ENCODE data around the gene PRSS38.

DNA sequence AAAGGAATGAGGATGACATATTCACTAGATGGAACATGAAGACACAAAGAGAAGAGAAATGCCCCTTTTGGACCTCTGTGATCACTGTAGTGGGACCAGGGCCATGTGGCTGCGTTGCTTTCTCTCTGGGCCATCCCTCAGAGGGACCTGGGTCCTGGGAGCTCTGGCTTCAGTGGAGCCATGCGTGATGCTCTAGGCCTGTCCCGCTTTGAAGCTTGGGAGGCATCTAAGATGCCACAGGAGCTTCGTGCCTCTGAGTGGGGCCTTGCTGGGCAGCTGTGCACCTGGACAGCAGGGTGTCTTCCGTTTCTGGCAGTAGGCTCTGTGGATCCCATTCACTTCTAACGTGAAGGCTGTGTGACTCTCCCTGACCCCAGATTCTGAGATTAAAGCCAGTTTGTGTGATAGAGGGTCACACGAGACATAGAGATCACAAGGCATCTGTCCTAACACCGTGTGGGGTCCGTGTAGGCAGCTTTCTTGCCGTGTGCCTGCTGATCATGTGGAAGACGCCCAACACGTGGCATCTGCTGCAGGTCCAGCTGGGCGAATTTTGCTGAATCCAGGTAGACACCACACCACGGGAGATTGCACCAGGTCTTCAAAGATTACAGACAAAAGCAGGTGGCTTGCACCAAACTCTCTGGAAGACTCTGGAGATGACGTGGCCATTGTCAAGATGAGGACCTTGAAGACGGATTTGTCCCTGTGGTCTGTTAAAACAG, 17.2 kb upstream of the PRSS38 start:
- TF ChIP-seq EZH2 (IDR thresholded peaks at IDR 0.05) (no peak), POLR2AphosphoS5 (IDR thresholded peaks at IDR 0.05; ENCODE audit: borderline replicate concordance, low read depth, low read length) (no peak), FOXP2 (optimal IDR thresholded peaks at IDR 0.05; ENCODE audit: control extremely low read depth, extremely low read length, insufficient read depth) (no peak)
